ENCODE measurements around the gene PLEKHB2.

DNA sequence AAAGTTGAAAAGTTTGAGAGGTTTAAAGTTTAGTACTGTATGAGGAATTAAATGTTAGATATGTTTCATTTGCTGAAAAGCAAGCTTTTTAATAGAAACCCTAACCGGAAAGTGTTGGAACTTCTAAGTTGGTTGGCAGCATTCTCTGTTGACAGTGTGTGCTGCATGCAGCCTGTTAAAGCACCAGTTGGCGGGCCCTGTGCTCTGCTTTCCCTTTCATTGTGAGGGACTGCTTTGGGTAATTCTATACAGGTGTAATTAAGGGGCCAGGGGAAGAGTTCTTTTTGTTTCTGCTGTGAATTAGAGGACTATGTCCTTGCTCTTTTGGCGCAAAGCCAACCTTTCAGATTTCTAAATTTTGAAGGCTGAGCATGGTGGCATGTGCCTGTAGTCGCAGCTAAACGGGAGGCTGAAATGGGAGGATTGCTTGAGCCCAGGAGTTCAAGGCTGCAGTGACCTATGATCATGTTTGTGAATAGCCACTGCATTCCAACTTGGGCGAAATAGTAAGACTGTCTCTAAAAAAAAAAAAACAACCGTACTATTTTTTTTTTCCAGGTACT, 20.1 kb downstream of the PLEKHB2 start:
- TF ChIP-seq POLR2AphosphoS5 (IDR thresholded peaks at IDR 0.05) = no peak
- TF ChIP-seq, protein P1, sequence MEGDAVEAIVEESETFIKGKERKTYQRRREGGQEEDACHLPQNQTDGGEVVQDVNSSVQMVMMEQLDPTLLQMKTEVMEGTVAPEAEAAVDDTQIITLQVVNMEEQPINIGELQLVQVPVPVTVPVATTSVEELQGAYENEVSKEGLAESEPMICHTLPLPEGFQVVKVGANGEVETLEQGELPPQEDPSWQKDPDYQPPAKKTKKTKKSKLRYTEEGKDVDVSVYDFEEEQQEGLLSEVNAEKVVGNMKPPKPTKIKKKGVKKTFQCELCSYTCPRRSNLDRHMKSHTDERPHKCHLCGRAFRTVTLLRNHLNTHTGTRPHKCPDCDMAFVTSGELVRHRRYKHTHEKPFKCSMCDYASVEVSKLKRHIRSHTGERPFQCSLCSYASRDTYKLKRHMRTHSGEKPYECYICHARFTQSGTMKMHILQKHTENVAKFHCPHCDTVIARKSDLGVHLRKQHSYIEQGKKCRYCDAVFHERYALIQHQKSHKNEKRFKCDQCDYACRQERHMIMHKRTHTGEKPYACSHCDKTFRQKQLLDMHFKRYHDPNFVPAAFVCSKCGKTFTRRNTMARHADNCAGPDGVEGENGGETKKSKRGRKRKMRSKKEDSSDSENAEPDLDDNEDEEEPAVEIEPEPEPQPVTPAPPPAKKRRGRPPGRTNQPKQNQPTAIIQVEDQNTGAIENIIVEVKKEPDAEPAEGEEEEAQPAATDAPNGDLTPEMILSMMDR (IDR thresholded peaks at IDR 0.05) = no peak
- TF ChIP-seq POLR2A (IDR thresholded peaks at IDR 0.05) = no peak
- TF ChIP-seq EP300 (IDR thresholded peaks at IDR 0.05) = no peak

Measured in sigmoid colon (tissue), 4 donors.